Neuronal stem cell (in vitro differentiated cells): Measurements from ENCODE around the gene ORC3.

ENCODE experiments used
- DNase-seq: peaks from one replicate; pipeline ENCODE4 v3.0.0-alpha.2; 2013; ENCODE audit warnings: low spot score
- H2AFZ ChIP-seq: one replicate; pipeline ENCODE4 v1.6.1; 2013; ENCODE audit warnings: mild to moderate bottlenecking, low read length, inconsistent platforms
- H2AK5ac ChIP-seq: 2 replicates; pipeline ENCODE4 v1.6.1; 2013; ENCODE audit warnings: low read depth, mild to moderate bottlenecking, inconsistent platforms, low read length, moderate library complexity, mixed read lengths
- H2BK120ac ChIP-seq: 2 replicates; pipeline ENCODE4 v1.6.1; 2013; ENCODE audit warnings: low read depth, mild to moderate bottlenecking, inconsistent platforms, low read length, moderate library complexity, mixed read lengths
- H2BK12ac ChIP-seq: one replicate; pipeline ENCODE4 v1.6.1; 2013; ENCODE audit warnings: low read length, inconsistent platforms
- H2BK15ac ChIP-seq: 2 replicates; pipeline ENCODE4 v1.6.1; 2013; ENCODE audit warnings: mild to moderate bottlenecking, low read length, inconsistent platforms, mixed read lengths
- H2BK5ac ChIP-seq: one replicate; pipeline ENCODE4 v1.6.1; 2013; ENCODE audit warnings: inconsistent platforms, mild to moderate bottlenecking, low read length, moderate library complexity
- H3K14ac ChIP-seq: one replicate; pipeline ENCODE4 v1.6.1; 2013; ENCODE audit warnings: low read length, inconsistent platforms
- H3K18ac ChIP-seq: 2 replicates; pipeline ENCODE4 v1.6.1; 2013; ENCODE audit warnings: low read length, inconsistent platforms
- H3K23ac ChIP-seq: 2 replicates; pipeline ENCODE4 v1.6.1; 2013; ENCODE audit warnings: low read depth, mild to moderate bottlenecking, mixed read lengths, low read length, inconsistent platforms; ENCODE audit not compliant: poor library complexity
- H3K27ac ChIP-seq: replicated peaks from 3 replicates; pipeline ENCODE4 v1.5.1; 2013; ENCODE audit warnings: low read length, inconsistent platforms
- H3K27me3 ChIP-seq, 3 experiments: 2 replicates each; pipeline ENCODE4 v1.6.1; 2013; ENCODE audit warnings: low read length in 3 of 3, mild to moderate bottlenecking in 2 of 3, inconsistent platforms in 1 of 3, low read depth in 1 of 3, mixed read lengths in 1 of 3, moderate library complexity in 1 of 3; ENCODE audit not compliant: control insufficient read depth in 3 of 3, insufficient read depth in 3 of 3
- H3K36me3 ChIP-seq, 2 donors: replicated peaks in 1 of 2; 2 replicates each; pipeline ENCODE4 v1.6.1; 2013; ENCODE audit warnings: low read length in 2 of 2; ENCODE audit not compliant: control insufficient read depth in 2 of 2, insufficient read depth in 2 of 2
- H3K4ac ChIP-seq: 2 replicates; pipeline ENCODE4 v1.6.1; 2013; ENCODE audit warnings: inconsistent platforms, mild to moderate bottlenecking, low read length, moderate library complexity
- H3K4me1 ChIP-seq, 2 donors: 1 replicate in 1 of 2; 2 replicates in 1 of 2; pipeline ENCODE4 v1.6.1; 2013; ENCODE audit warnings: low read length in 2 of 2, low read depth in 1 of 2; ENCODE audit not compliant: control insufficient read depth in 2 of 2, insufficient read depth in 1 of 2
- H3K4me2 ChIP-seq: one replicate; pipeline ENCODE4 v1.6.1; 2013; ENCODE audit warnings: mild to moderate bottlenecking, low read length, inconsistent platforms; ENCODE audit not compliant: insufficient read depth, poor library complexity, severe bottlenecking
- H3K4me3 ChIP-seq, 2 donors: 2 replicates each; pipeline ENCODE4 v1.5.1; 2013; ENCODE audit warnings: low read length in 2 of 2, mild to moderate bottlenecking in 2 of 2, inconsistent platforms in 1 of 2, moderate library complexity in 1 of 2
- H3K79me1 ChIP-seq: one replicate; pipeline ENCODE4 v1.6.1; 2013; ENCODE audit warnings: low read depth, mild to moderate bottlenecking, inconsistent platforms, low read length, moderate library complexity
- H3K9ac ChIP-seq: one replicate; pipeline ENCODE4 v1.6.1; 2013; ENCODE audit warnings: mild to moderate bottlenecking, low read depth, low read length, inconsistent platforms; ENCODE audit not compliant: poor library complexity
- H3K9me3 ChIP-seq, 2 donors: replicated peaks in 1 of 2; 2 replicates each; pipeline versions ENCODE3 to v1.6.1; 2013; ENCODE audit warnings: low read length in 2 of 2, mild to moderate bottlenecking in 2 of 2, inconsistent platforms in 1 of 2, low read depth in 1 of 2, mixed read lengths in 1 of 2, moderate library complexity in 1 of 2; ENCODE audit not compliant: control insufficient read depth in 2 of 2, insufficient read depth in 1 of 2
- H4K8ac ChIP-seq: one replicate; pipeline ENCODE4 v1.6.1; 2013; ENCODE audit warnings: low read depth, mild to moderate bottlenecking, inconsistent platforms, low read length, moderate library complexity
- H4K91ac ChIP-seq: one replicate; pipeline ENCODE4 v1.6.1; 2013; ENCODE audit warnings: low read length, low read depth, mild to moderate bottlenecking, inconsistent platforms; ENCODE audit not compliant: poor library complexity
- WGBS, 2 donors: extraction: QIAGEN DNeasy Blood & Tissue Kit; methylation state at CpG; one replicate each; pipeline ENCODE4 v1.1.7; 2013; ENCODE audit warnings: missing lambda C conversion rate in 2 of 2, mixed read lengths in 1 of 2; ENCODE audit not compliant: insufficient read length in 2 of 2, insufficient replicate concordance in 1 of 2; ENCODE audit errors: extremely low coverage in 2 of 2; 5-methylcytosine and 5-hydroxymethylcytosine counted together

The ORC3 gene

DNA sequence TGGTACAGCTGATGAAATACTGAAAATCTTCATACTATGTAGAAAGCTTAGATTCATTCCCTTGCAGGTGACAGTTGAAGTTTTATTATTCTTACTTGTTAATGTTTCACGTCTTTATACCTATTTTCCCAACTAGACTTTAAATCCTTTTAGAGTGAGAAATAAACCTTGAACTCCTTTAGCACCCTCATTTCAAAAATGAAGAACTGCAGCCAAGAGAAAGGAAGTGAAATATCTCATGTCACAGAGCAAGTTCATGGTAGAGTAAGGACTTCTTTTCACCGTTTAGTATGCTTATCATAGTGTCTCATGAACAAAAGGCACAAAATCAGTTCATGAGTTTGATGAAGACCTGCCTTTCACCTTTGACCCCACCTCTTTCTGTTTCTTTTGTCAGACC, 38.5 kb downstream of the ORC3 start:
- no peaks in the 10 kb centered on the region for H3K79me1 ChIP-seq
- no CpG with 5 or more reads among the region's 2 CpGs for WGBS, 2 donors
- H4K91ac ChIP-seq = no peak overlapping the region
- H3K4me3 ChIP-seq = no peak overlapping the region
- H2BK15ac ChIP-seq = no peak overlapping the region
- H3K27me3 ChIP-seq = no peaks in the 10 kb centered on the region
- no peak overlapping the region for H4K8ac ChIP-seq
- H3K4me2 ChIP-seq = no peak overlapping the region
- H2AK5ac ChIP-seq = no peak overlapping the region
- H3K9me3 ChIP-seq = no peaks in the 10 kb centered on the region
- H2BK12ac ChIP-seq = no peak overlapping the region
- no peak overlapping the region for H3K9ac ChIP-seq
- H3K4ac ChIP-seq = no peak overlapping the region
- H3K36me3 ChIP-seq = peaks cover 0 to 58% of the 10 kb centered on the region in 2 donors
- no peak overlapping the region for H2BK120ac ChIP-seq
- no peak overlapping the region for H3K14ac ChIP-seq
- no peak overlapping the region for H3K18ac ChIP-seq
- DNase-seq = no peak
- H3K23ac ChIP-seq = no peak overlapping the region
- H3K27ac ChIP-seq = no peak overlapping the region
- H2AFZ ChIP-seq = no peak overlapping the region
- no peak overlapping the region for H2BK5ac ChIP-seq
- peaks cover 0 to 4% of the 10 kb centered on the region in 2 donors for H3K4me1 ChIP-seq

DNA sequence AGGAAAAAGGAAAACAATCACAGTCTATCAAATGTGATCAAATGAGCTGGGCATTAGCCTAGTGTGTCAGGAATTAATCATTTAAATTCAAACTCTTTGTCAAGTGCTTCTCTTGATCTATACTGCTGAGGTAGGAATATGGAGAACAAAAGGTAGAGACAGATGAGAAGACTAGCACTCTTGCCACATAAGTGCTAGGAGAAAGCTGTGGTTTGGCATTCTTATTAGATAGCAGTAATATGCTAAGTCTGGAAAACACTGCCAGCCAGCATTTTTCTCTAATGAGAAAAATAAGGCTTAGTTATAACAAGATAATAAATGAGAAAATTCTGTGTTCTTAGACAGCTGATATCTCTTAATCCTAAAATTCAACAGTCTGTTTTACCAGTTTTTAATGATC, 38.9 kb downstream of the ORC3 start:
- H3K27me3 ChIP-seq = no peaks in the 10 kb centered on the region
- no peak overlapping the region for H3K4me2 ChIP-seq
- no peak for DNase-seq
- no peak overlapping the region for H3K27ac ChIP-seq
- H3K9me3 ChIP-seq = no peaks in the 10 kb centered on the region
- no peak overlapping the region for H2BK15ac ChIP-seq
- H3K18ac ChIP-seq = no peak overlapping the region
- no peak overlapping the region for H3K14ac ChIP-seq
- H3K23ac ChIP-seq = no peak overlapping the region
- no peak overlapping the region for H2BK5ac ChIP-seq
- H3K4me3 ChIP-seq = no peak overlapping the region
- H3K4me1 ChIP-seq = peaks cover 0 to 4% of the 10 kb centered on the region in 2 donors
- H4K91ac ChIP-seq = no peak overlapping the region
- H2AK5ac ChIP-seq = no peak overlapping the region
- no peaks in the 10 kb centered on the region for H3K79me1 ChIP-seq
- no peak overlapping the region for H2BK12ac ChIP-seq
- peaks cover 0 to 58% of the 10 kb centered on the region in 2 donors for H3K36me3 ChIP-seq
- H2AFZ ChIP-seq = no peak overlapping the region
- H3K4ac ChIP-seq = no peak overlapping the region
- H3K9ac ChIP-seq = no peak overlapping the region
- H4K8ac ChIP-seq = no peak overlapping the region
- no peak overlapping the region for H2BK120ac ChIP-seq

DNA sequence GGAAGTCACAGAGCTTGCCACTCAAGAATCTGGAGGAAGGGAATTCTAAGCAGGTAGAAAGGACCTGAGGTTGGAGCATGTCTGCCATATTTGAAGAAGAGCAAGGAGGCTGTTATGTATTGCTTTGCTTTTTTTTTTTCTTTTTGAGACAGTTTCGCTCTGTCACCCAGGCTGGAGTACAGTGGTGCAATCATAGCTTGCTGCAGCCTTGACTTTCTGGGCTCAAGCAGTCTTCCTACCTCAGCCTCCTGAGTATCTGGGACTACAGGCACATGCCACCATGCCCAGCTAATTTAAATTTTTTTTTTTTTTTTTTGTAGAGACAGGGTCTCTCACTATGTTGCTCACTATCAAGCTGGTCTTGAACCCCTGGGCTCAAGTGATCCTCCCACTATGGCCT, 40.8 kb downstream of the ORC3 start:
- Histone ChIP-seq H3K4me1 (peaks cover 0 to 4% of the 10 kb centered on the region in 2 donors), H3K36me3 (peaks cover 0 to 69% of the 10 kb centered on the region in 2 donors), H2BK15ac (no peak overlapping the region), H3K9me3 (no peaks in the 10 kb centered on the region), H2AK5ac (no peak overlapping the region), H3K4me2 (no peak overlapping the region), H4K91ac (no peak overlapping the region), H3K9ac (no peak overlapping the region), H2BK120ac (no peak overlapping the region), H2BK12ac (no peak overlapping the region), H3K4me3 (no peak overlapping the region), H3K79me1 (no peaks in the 10 kb centered on the region), H3K4ac (no peak overlapping the region), H3K27ac (no peak overlapping the region), H3K18ac (no peak overlapping the region), H2AFZ (no peak overlapping the region), H3K27me3 (no peaks in the 10 kb centered on the region), H3K14ac (no peak overlapping the region), H2BK5ac (no peak overlapping the region), H3K23ac (no peak overlapping the region), H4K8ac (no peak overlapping the region)
- WGBS, 2 donors = no CpG with 5 or more reads among the region's 1 CpG
- no peak for DNase-seq

DNA sequence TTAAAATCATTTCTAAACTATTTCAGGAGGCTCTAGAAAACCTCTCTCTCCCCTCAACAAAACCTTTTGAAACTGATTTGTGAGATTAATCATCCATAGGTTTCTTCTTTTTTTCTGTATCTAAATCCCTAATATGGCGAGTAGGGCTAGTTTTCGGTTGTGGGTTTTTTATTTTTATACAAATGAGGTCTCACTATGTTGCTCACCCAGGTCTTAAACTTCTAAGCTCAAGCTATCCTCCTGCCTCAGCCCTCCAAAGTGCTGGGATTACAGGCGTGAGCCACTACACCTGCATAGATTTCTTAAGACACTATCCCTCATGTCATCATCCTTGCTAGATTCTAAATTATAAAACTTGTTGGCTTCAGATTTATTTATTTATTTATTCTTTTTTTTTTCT, 43.9 kb downstream of the ORC3 start:
- no peaks in the 10 kb centered on the region for H3K79me1 ChIP-seq
- H3K23ac ChIP-seq = no peak overlapping the region
- no peak overlapping the region for H3K18ac ChIP-seq
- DNase-seq = no peak
- no peak overlapping the region for H2AFZ ChIP-seq
- no peak overlapping the region for H2AK5ac ChIP-seq
- no peak overlapping the region for H4K91ac ChIP-seq
- H3K9me3 ChIP-seq = no peaks in the 10 kb centered on the region
- no peaks in the 10 kb centered on the region for H3K4me1 ChIP-seq
- no peak overlapping the region for H2BK15ac ChIP-seq
- no peak overlapping the region for H2BK120ac ChIP-seq
- H3K9ac ChIP-seq = no peak overlapping the region
- H4K8ac ChIP-seq = no peak overlapping the region
- no peak overlapping the region for H2BK12ac ChIP-seq
- H3K4me3 ChIP-seq = no peak overlapping the region
- no peak overlapping the region for H2BK5ac ChIP-seq
- H3K27me3 ChIP-seq = no peaks in the 10 kb centered on the region
- no peak overlapping the region for H3K4me2 ChIP-seq
- peaks cover 5 to 85% of the 10 kb centered on the region in 2 donors for H3K36me3 ChIP-seq
- H3K27ac ChIP-seq = no peak overlapping the region
- H3K4ac ChIP-seq = no peak overlapping the region
- H3K14ac ChIP-seq = no peak overlapping the region
- WGBS, 2 donors = no CpG with 5 or more reads among the region's 3 CpGs
